NCI-H510A treated with DMSO at 0.1 percent for 48 hours (cell line): ENCODE measurements around the gene GPR183.
"Not testable (repeated sequence)": the region's sequence is repeated elsewhere in the genome, so short reads cannot be mapped to it uniquely, and the experiment has no call there.

Experiments
- DNase-seq: peaks from one replicate; lab custom pipeline; 2025; lab: John Stamatoyannopoulos, UW

The GPR183 gene

DNA sequence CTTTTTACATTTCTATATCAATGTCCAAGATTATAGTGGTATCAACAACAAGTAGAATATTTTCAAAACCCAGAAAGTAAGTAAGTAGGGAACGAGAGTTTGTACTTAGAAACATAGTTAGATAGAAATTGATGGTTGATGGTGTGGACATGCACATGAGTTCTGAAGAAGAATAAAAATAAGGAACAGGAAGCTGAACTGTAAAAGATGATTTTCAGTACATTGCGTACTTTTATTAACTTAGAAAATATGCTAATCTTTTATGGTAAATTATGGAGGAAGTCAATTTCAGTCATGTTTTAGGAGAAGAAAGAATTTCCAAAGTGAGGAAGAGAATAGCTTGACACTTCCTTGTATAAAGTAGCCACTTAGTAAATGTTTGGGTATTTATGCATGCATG lies 36.7 kb downstream of the GPR183 start:
- DNase-seq, result no peak

DNA sequence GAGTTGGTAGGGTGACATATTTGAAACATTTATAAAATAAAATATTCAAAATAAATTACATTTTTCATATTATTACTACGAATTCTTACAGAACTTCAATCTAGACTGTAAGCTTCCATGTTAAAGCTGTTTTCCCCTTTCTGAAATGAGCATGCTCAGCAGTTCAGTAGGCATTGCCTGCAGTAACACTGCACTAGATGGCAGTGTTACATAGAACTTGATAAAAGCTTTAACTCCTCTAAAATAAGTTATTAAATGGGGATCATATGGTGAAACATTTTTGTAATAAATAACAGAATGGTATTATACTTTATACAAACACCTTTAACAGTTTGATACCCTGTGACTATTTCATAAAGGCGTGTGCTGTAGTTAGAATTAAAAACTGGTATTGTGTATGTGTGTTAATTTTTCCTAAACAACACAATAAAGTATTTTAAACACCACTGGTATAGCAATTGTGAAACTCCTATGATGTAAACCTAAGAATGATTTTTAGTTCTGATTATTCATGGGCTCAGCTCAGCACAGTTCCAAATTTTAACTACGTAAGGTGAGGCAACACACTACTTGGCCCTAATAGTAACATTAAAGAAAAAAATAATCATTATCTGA lies 37.5 kb downstream of the GPR183 start:
- peak; percentile 21 for DNase-seq

DNA sequence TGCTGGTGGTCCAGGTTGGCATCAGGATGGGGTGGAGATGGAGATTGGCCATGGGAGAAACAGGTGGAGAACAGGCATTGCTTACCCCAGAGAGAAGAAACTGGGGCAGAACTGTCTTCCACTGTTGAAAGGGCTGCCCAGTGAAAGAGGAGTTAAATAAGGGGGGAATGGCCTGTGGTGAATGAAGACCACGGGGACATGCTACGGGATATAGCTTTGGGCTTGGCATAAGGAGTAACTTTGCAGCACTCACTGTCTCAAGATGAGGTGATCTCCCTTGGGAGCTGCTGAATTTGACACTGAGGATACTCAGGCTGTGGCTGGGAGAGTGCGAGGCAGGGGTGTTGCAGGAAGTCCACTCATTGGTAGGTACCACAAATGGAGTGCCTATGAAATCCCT lies 38.4 kb downstream of the GPR183 start:
- DNase-seq, result no peak

DNA sequence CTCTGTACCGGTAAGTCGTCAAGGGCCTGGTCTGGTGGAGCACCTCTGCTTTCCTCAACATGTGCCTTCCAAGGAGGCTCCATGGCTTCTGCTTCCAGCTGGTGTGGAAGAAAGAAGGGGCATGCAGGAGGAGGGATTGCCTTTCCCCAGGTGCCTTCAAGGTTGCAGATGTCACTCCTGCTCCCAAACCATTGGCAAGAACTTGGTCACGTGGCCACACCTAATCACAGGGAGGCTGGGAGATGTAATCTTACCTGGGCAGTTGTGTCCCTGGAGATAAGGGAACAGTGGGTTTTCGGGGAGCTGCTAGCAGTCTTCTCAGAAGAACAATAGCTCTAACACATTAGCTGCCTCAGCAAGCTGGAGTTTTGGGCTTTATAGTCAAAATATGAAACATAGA lies 39.3 kb downstream of the GPR183 start:
- DNase-seq, result no peak

DNA sequence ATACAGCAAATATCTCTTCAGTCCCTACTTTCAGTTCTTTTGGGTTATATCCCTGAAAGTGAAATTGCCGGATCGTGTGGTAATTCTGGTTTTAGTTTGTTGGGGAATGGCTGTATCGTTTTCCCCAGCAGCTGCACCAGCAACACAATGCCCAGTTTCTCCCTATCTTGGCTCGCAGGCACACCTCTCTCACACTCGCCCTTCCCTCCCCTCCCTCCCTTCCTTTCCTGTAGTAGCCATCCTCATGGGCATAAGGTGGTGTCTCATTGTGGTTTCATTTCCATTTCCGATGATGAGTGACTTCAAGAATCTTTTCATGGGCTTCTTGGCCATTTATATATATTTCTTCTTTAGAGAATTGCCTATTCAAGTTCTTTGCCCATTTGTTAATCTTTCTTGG lies 40.4 kb downstream of the GPR183 start:
- DNase-seq, result no peak

DNA sequence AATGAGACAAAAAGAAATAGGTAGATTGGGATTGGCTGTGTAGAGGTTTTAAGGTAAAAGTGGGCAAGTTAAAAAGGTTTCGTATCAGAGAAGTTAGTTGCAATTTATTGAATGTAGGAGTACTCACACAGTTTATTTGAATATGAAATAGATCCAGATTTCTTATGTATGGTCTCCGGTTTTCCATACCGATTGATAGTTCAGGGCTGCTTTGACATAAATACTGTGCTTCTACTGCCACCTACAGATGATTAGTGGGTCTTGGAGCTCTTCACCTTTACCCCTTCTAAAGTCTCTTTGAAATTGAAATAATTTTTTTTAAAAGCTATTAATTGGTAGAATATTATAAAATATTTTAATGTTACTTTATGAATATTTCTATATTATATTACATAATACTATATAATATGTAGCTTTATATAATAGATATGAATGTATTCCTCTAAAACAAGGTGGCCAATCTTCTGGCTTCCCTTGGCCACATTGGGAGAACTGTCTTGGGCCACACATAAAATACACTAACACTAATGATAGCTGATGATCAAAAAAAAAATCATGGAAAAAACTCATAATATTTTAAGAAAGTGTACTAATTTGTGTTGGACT lies 41.3 kb downstream of the GPR183 start:
- peak; percentile 54 for DNase-seq

DNA sequence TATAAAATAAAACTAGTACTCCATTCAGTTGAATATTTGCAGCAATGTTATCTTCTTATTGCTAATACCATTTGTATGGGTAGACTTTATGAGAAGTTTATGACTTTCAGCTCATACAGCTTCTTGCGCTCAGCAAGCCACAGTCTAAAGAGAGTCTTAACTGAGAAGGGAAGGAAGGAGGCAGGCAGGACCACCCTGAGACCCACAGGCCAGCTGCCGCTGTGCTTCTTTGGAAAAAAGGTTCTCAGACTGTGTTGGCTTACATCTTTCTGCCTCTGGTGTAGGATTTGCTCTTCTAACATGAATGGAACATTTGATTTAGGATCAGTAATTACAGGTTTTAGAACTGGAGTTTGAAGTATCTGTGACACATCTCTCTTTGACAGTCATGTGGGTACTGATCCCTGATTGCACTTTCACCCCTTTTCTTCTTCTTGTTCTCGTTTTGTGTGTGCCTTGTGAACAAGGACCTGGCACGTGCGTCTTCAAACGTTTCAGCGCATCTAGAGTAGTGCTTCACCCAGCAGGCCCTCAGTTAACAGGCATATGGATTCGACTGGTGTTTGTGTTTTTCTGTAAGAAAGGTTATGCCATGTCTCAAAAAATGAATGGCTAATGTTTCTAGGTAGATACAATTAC lies 41.9 kb downstream of the GPR183 start:
- DNase-seq, result no peak

DNA sequence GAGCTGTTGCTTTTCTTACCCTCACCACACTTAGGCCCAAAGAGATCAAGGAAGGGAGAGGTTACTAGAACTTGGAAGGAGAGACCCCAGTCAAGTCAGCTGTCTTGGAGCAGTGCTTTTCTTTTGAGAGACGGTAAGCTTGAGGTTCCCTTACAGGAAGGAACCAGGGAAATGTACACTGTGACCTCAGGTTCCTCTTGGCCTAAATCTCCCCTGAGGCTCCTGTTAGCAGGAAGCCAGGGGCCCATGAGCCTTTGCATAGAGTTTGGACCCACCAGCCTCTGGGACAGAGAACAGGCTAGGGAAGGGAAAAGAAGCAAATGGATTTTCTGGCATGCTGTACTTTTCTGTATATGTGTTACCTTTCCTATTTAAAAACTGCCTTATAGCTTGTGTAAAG lies 43.1 kb downstream of the GPR183 start:
- DNase-seq, result no peak

DNA sequence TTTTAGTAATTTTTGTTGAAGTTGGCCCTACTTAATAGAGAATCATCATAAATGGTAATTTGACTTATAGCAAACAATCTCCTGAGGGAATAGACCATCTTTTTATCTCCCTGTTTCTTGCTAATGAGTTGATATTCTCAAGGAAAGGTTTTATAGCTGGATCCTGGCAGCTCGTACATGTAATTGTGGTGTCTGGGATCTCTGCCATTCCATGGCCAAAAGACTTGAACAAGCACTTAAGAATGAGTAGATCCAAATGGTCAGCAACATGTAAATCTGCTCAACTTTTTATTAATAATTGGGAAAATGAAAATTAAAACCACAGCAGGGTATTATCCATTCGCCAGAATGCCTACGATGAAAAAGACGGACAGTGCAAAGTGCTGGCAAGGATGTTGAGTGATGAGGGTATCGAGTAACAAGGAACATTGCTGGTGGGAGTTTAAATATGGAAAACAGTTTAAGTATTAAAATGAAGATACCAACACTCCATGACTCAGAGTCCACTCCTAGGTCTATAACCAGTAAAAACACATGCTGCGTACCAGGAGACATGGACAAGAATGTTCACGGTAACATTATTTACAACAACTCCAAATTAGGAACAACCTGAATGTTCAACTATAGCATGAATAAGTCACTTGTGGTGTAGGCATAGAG lies 43.9 kb downstream of the GPR183 start:
- no peak for DNase-seq

DNA sequence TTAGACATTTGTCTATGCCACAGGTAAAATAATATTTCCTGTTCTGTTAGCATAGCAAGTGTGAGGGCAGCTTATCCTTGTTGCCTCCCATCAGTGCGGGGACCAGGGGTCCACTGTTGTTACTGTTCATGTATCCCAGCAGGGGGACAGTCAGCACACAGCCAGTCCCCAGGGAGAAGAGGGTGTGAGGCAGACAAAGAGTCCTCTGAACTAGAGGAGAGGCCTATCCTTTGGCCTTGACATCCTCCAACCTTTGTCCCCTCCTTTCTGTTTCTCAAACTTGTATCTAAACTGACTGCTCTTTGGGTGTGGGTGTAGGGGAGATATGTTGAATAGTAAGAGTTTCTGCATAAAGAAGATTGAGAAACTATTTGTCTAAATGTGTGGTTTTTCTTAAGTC lies 46.1 kb downstream of the GPR183 start:
- no peak for DNase-seq

DNA sequence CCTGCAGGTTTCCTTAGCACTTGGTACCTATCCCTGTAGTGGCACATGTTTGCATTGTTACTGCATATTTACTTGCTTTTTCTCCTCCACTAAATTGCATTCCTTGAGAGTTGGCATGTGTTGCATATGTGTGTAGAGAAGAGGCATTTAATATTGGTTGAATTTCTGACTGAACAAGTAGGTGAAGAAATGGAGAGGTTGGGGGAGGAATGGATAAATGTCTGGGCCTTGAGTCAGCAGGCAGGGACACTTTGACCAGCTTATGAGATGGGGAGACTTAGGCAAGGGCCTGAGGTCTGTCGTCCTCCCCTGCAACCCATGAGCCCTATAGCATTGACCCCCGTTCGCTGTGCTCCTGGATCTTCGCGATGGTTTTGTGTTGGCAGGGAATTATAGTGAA lies 47.0 kb downstream of the GPR183 start:
- DNase-seq, result no peak

DNA sequence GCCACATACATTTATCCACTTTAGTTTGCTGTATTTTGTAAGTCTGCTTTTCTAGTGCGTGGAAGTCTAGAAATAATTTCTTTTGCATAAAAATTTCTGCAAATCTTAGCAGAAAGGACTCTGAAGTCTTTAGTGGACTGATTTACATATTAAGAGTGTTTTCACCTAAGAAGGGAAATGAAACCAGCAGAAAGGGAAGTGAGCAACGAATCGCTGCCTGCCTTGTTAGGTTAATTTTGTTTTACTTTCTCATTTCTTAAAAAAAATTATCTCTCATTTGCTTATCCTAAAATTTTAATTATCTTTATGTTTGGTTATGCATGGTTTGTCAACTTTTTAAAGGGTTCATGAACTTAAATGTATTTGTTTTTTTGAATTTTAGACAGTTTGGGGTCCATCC lies 48.3 kb downstream of the GPR183 start:
- DNase-seq, result no peak

DNA sequence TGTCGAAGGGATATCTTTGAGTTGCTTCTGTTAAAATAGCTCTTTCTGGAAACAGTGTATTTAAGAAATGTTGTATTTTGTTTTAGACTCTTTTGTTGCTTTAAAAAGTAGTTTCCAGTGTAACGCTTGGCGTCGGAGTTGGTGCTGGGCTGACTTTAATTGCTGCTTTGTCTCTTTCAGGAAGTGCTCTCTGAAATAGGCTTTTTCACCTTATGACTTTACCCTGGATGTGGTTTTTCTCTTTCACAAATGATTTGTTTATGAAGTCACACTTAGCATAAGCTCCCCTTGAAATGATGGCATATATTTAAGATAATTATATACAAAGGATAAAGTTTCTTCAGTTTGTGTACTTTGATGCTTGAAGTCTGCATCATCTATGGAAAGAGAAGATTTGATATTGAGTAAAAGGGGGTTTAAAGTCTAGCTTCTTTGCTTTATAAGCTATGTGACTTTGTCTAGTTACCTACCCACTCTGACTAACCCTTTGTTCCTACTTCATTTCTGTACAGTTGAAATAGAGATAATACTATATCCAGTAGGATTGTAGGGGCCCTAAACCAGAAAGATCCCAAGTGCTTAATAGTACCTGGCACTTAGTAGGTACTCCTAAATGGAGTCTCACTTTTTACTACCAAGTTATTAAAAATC lies 48.9 kb downstream of the GPR183 start, which contains the start of gene GPR18:
Gene GPR18 (minus strand): TSS at position 170 of the 651 bp plus-strand sequence. CDS start 2,507 bp downstream, outside the sequence.
- DNase-seq, result no peak

DNA sequence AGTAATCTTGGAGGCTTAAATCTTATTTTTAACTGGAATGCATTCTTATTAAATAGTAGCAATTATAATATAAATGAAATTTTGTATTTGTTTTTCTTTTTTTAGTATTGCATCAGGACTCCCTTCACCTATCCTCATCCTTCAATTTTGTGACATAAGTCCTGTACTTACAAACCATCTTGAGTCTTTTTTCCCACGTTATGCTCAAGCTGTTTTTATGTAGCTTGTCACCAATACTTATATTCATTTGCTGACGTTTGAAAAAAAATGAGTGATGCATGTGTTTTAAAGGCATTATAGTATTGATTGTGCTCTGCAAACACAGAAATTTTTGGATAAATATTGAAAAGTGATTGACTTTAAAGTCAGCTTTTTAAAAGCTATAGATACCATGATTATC lies 49.9 kb downstream of the GPR183 start:
- no peak for DNase-seq

DNA sequence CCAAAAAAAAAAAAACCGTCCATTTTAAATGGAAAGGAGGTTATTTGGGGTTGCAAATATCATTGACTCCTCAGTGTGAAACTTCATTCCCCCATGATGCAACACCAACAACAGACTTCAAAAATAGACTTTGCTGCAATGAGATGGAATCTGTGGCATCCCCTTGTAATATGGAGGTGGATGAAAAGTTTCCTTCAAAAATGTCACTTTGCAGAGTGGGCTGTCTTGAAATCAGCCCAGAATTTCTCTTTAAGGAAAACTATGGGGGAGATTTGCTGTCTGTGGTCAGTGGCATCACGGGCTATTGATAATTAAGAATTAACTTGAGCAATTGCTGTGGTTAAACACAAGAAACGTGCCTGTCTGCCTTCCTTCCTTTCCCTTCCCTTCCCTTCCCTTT lies 50.5 kb downstream of the GPR183 start:
- DNase-seq, result no peak

DNA sequence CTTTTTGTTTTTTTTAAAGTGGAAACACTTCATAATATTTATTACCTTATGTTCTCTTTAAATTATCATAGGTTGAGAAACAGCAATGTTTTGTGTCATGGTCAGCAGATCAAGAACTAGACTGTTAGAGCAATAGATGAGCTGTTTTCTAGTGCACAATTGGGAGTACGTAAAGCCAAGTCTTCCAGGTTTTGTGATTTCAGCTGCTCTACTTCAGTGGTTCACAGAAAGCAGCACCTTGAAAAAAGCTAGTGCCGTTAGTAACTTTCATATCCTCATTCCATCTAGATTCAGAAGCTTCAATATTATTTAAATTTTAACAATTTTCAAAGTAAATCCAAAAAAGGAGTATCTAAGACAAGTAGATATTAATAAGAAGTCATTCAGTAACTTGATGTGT lies 50.9 kb downstream of the GPR183 start:
- no peak for DNase-seq

DNA sequence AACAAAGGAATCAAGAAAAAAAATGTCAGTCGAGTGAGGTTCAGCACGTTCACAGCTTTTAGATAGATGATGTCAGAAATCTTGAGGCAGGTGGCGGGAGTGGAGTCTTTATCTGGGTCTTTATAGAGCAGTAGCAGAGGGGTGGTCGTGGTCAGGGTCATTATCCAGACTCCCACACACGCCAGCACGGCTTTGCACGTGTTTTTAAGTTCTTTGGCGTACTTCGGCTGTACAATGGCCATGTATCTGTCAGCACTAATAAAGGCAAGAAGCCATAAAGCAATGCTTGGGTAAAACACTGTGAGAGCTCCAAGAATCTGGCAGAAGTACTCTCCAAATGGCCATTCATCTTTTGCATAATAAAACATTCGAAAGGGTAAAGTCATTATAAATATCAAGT lies 51.9 kb downstream of the GPR183 start:
- DNase-seq, result no peak

DNA sequence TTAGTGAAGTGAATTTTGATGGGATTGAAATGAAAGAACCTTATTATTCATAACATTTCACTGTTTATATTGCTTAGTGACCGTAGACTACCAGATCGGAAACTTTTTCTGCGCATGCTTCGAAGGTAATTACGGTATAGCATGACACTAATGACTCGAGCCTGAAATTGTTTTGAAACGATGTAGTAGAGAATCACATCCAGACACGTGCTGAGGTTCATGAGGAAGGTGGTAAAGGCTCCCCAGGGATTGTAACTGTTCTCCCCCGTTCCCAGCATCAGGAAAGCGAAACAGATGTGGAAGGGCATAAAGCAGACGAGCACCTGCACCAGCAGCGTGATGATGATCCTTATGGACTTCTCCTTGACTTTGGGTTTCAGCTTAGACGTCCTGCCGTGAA lies 52.4 kb downstream of the GPR183 start:
- no peak for DNase-seq

DNA sequence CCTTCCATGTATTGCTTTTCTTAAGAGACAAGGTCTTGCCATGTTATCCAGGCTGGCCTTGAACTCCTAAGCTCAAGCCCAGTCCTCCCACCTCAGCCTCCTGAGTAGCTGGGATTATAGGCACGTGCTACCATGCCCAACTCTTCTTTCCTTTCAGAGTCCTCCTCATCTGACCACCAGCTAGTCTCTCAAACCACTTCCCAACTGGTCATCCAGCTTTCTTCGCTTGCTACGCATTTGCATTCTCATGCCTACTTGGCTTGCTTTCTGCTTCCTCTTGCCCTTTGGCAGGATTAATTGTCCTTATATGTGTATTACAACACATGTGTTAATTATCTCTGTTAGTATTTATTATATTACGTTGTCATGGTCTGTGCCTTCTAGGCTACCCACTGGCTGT lies 55.3 kb downstream of the GPR183 start:
- no peak for DNase-seq

DNA sequence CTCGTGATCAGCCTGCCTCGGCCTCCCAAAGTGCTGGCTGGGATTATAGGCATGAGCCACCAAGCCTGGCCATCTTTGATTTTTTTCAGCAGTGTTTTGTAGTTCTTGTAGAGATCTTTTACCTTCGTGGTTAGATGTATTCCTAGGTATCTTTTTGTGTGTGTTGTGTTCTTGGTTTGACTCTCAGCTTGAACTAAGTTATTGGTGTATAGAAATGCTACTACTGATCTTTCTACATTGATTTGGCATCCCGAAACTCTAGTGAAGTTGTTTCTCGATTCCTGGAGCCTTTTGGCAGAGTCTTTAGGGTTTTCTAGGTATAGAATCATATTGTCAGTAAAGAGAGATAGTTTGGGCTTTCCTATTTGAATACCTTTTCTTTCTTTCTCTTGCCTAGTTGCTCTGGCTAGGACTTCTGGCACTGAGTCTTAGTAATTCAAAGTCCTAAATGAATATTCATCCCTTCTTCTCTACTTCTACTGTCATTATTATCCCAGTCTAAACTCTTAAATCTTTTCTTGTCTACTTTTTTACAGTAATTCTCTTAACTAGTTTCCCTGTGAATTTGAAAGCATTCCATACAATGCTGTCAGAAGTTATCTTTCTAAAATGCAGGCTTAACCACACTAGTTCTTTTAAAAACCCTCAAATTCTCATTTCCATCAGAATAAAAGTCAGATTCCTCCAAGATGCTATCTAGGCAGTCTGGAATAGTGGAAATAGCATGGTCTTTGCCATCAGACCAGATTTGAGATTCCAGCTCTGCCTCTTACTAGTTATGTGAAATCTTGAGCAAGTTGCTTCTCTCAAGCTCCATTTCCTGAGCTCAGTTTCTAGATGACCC lies 56.0 kb downstream of the GPR183 start:
- DNase-seq, result no peak

DNA sequence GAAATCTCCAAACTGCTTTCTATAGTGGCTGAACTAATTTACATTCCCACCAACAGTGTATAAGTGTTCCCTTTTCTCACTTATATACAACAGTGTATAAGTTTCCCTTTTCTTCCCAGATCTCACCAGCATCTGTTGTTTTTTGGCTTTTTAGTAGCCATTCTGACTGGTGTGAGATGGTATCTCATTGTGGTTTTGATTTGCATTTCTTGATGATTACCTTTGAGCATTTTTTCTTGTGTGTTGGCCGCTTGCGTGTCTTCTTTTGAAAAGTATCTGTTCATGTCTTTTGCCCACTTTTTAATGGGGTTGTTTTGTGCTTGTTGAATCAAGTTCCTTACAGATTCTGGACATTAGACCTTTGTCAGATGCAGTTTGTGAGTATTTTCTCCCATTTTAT lies 57.6 kb downstream of the GPR183 start:
- DNase-seq, result not testable (repeated sequence)

DNA sequence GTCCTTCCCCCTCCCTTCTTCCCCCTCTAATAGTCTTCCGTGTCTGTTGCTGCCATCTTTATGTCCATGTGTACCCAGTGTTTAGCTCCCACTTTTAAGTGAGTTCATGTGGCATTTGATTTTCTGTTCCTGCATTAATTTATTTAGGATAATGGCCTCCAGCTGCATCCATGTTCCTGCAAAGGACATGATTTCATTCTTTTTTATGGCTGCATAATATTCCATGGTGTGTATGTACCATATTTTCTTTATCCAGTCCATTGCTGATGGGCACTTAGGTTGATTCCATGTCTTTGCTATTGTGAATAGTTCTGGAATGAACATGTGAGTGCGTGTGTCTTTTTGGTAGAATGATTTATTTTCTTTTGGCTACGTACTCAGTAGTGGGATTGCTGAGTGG lies 58.0 kb downstream of the GPR183 start:
- not testable (repeated sequence) for DNase-seq
